Measurements from ENCODE around the gene PLA2R1. TPM values are rescaled to one million over a fixed set of nuclear protein-coding genes. Genes with fewer than 3 reads are reported as not detected.
A peak's percentile ranks its signal among the peaks of the same experiment; 100 is the strongest.
"Not testable (repeated sequence)": the region's sequence is repeated elsewhere in the genome, so short reads cannot be mapped to it uniquely, and the experiment has no call there.

Gene PLA2R1
- total RNA-seq, 1 experiment from 2014 or later = 3.4 TPM

DNA sequence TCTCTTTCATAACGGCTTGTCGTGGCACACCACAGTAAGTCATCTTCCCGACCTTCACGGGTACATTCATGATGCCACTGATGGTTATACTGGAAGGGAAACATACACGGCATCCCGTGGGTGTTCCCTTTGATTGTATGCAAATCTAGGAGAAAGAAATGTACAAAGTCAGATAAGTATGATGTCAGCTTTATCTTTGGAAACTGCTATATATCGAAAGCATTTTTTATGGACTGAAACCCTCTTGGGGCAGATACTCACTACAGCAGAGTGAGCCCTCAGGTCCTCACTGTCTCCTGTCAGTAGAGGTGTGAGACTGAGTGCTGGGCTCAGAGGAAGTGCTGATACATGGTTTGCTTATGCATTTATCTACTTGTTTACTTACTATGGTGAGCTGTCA, 20.4 kb downstream of the PLA2R1 start:
- Histone ChIP-seq H3K27me3 (ENCODE audit: low read length) (no peaks in the 10 kb centered on the region), H3K4me1 (ENCODE audit: insufficient read depth, low read length) (peaks cover 42% of the 10 kb centered on the region), H3K36me3 (ENCODE audit: low read depth, low read length) (no peaks in the 10 kb centered on the region), H3K4me2 (ENCODE audit: low read length) (no peak overlapping the region), H3K79me2 (ENCODE audit: low read length) (no peaks in the 10 kb centered on the region), H3K9ac (ENCODE audit: low read length) (no peak overlapping the region), H3F3A (ENCODE audit: low read length, unreplicated experiment) (peaks cover 4% of the 10 kb centered on the region), H3K4me3 (ENCODE audit: low read length) (no peak overlapping the region), H3K27ac (ENCODE audit: low read length) (no peak overlapping the region), H4K20me1 (ENCODE audit: low read length) (no peaks in the 10 kb centered on the region), H2AFZ (ENCODE audit: low read length) (no peak overlapping the region), H3K9me3 (ENCODE audit: low read length) (no peaks in the 10 kb centered on the region), H3K9me2 (replicated peaks; ENCODE audit: low read length) (no peaks in the 10 kb centered on the region)
- ATAC-seq (peak; percentile 53), DNase-seq (peak; percentile 47)
- ChIA-PET CTCF (no interaction called here), POLR2A (ENCODE audit: unreplicated experiment) (no interaction called here)
- TF ChIP-seq EZH2 (IDR thresholded peaks at IDR 0.05; ENCODE audit: low read length, unreplicated experiment) (no peak), CTCF (conservative IDR thresholded peaks at IDR 0.05; ENCODE audit: low read depth, low read length) (no peak), EZH2phosphoT487 (IDR thresholded peaks at IDR 0.05; ENCODE audit: borderline replicate concordance, low read length) (no peak)
- no TSS peak for BruUV-seq (replicated peaks)
- intact Hi-C loops (cut with micrococcal nuclease) = no loop called here

GRCh38 chr2:160041091-160041490, 21.3 kb downstream of the PLA2R1 start:
- H3K36me3 ChIP-seq (ENCODE audit: low read depth, low read length) = no peaks in the 10 kb centered on the region
- H2AFZ ChIP-seq (ENCODE audit: low read length) = no peak overlapping the region
- CTCF ChIA-PET = no interaction called here
- peaks cover 42% of the 10 kb centered on the region for H3K4me1 ChIP-seq (ENCODE audit: insufficient read depth, low read length)
- no TSS peak for BruUV-seq (replicated peaks)
- H3K4me3 ChIP-seq (ENCODE audit: low read length) = no peak overlapping the region
- H3K27ac ChIP-seq (ENCODE audit: low read length) = no peak overlapping the region
- no peak for TF ChIP-seq EZH2phosphoT487 (IDR thresholded peaks at IDR 0.05; ENCODE audit: borderline replicate concordance, low read length)
- no peaks in the 10 kb centered on the region for H4K20me1 ChIP-seq (ENCODE audit: low read length)
- no peak for DNase-seq
- no peaks in the 10 kb centered on the region for H3K9me3 ChIP-seq (ENCODE audit: low read length)
- no peaks in the 10 kb centered on the region for H3K27me3 ChIP-seq (ENCODE audit: low read length)
- H3F3A ChIP-seq (ENCODE audit: low read length, unreplicated experiment) = peaks cover 4% of the 10 kb centered on the region
- no peaks in the 10 kb centered on the region for H3K79me2 ChIP-seq (ENCODE audit: low read length)
- ATAC-seq = no peak
- H3K9ac ChIP-seq (ENCODE audit: low read length) = no peak overlapping the region
- H3K9me2 ChIP-seq (replicated peaks; ENCODE audit: low read length) = no peaks in the 10 kb centered on the region
- H3K4me2 ChIP-seq (ENCODE audit: low read length) = no peak overlapping the region
- intact Hi-C loops (cut with micrococcal nuclease) = no loop called here
- POLR2A ChIA-PET (ENCODE audit: unreplicated experiment) = no interaction called here

DNA sequence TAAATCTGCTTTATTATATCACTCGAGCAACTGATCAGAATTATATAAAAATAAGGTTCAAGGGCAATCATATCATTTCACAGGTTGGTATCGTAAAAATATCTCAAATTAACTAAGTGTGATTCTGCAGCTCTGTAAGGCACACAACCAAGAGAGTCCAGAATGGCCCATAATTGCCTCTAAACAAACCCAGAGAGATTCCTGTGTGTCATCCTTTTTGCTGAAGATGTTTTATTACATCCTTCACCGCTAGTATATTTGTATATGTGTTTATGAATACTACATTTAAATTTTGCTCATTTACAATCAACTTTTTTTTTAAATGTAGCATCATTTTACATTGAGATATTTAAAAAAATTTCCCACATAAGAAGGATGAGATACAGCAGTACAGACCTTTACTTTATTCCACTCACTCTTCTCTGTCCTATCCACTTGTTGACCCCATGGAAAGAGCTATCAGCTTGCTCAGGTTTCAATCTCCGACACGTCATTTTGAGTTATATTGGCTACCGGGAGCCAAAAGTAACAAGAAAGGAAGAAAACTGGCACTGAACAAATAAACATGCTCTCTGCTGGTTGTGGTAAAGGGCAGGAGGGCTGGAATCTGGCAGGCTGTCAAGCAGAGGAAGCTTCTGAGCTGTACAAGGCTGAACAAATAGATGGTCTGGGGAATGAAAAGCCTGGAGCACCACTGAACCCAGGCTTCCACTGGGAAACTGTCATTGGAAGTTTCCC, 23.1 kb downstream of the PLA2R1 start:
- Histone ChIP-seq H3K36me3 (ENCODE audit: low read depth, low read length) (no peaks in the 10 kb centered on the region), H3K27ac (ENCODE audit: low read length) (peak overlapping the region; percentile 36), H3K79me2 (ENCODE audit: low read length) (no peaks in the 10 kb centered on the region), H3K4me1 (ENCODE audit: insufficient read depth, low read length) (peaks cover 43% of the 10 kb centered on the region), H3K27me3 (ENCODE audit: low read length) (no peaks in the 10 kb centered on the region), H3K9me3 (ENCODE audit: low read length) (no peaks in the 10 kb centered on the region), H4K20me1 (ENCODE audit: low read length) (no peaks in the 10 kb centered on the region), H3K9ac (ENCODE audit: low read length) (no peak overlapping the region), H3K9me2 (replicated peaks; ENCODE audit: low read length) (no peaks in the 10 kb centered on the region), H3K4me2 (ENCODE audit: low read length) (peak overlapping the region; percentile 30), H3F3A (ENCODE audit: low read length, unreplicated experiment) (peaks cover 4% of the 10 kb centered on the region), H3K4me3 (ENCODE audit: low read length) (no peak overlapping the region), H2AFZ (ENCODE audit: low read length) (no peak overlapping the region)
- intact Hi-C loops (cut with micrococcal nuclease) = no loop called here
- CTCF ChIA-PET = interaction anchor here (0.9 kb wide), 1 partner anchor 17 kb away, joined by 3 read pairs; no protein-coding TSS in a partner anchor
- peak; percentile 96 for ATAC-seq
- peak; percentile 96 for DNase-seq
- POLR2A ChIA-PET (ENCODE audit: unreplicated experiment) = no interaction called here
- TF ChIP-seq CTCF (conservative IDR thresholded peaks at IDR 0.05; ENCODE audit: low read depth, low read length) = no peak
- BruUV-seq (replicated peaks) = no TSS peak

GRCh38 chr2:160038662-160039061, 23.8 kb downstream of the PLA2R1 start:
- H3K4me2 ChIP-seq (ENCODE audit: low read length); H3K4me3 ChIP-seq (ENCODE audit: low read length); H3K9ac ChIP-seq (ENCODE audit: low read length); H3K27me3 ChIP-seq (ENCODE audit: low read length); CTCF ChIA-PET; ATAC-seq; H4K20me1 ChIP-seq (ENCODE audit: low read length); H3K79me2 ChIP-seq (ENCODE audit: low read length); POLR2A ChIA-PET (ENCODE audit: unreplicated experiment); BruUV-seq (replicated peaks); intact Hi-C loops (cut with micrococcal nuclease); H3K9me3 ChIP-seq (ENCODE audit: low read length); H3K9me2 ChIP-seq (replicated peaks; ENCODE audit: low read length); DNase-seq; H3K36me3 ChIP-seq (ENCODE audit: low read depth, low read length); H3F3A ChIP-seq (ENCODE audit: low read length, unreplicated experiment); H3K27ac ChIP-seq (ENCODE audit: low read length); H2AFZ ChIP-seq (ENCODE audit: low read length): not testable (repeated sequence)
- peaks cover 49% of the 10 kb centered on the region for H3K4me1 ChIP-seq (ENCODE audit: insufficient read depth, low read length)

Data from PC-3 (cell line).